Amniotic stem cell (primary cell): Measurements from ENCODE around the gene SPDYE3.
"Not testable (repeated sequence)": the region's sequence is repeated elsewhere in the genome, so short reads cannot be mapped to it uniquely, and the experiment has no call there.

Experiments
- DNase-seq: peaks from one replicate; lab custom pipeline; 2025; lab: John Stamatoyannopoulos, UW

The SPDYE3 gene

GRCh38 chr7:100349757-100350156 lies 42.3 kb downstream of the SPDYE3 start:
- DNase-seq = no peak

DNA sequence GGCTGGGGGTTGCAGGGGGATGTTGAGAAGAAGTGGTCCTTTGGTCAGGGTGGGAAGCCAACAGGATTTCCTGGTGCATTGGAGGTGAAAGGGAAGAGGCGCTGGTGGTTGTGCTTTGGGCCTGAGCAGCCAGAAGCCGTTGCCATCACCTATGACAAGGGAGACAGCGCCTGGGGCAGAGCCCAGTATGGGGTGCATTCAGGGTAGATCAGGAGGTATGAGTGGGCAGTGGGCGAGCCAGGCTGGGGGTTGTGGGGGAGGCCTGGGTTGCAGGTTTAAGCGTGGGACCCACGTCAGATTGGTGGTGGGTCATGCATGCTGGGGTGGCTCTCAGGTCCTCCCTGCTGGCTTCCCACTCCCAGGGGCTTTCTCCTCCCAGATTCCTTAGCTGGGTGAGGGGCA lies 44.2 kb downstream of the SPDYE3 start:
- no peak for DNase-seq

- DNase-seq = not testable (repeated sequence)
These were observed 44.8 kb downstream of the SPDYE3 start for GRCh38 chr7:100352230-100352781.

GRCh38 chr7:100352984-100353684 lies 45.6 kb downstream of the SPDYE3 start:
- DNase-seq = no peak

DNA sequence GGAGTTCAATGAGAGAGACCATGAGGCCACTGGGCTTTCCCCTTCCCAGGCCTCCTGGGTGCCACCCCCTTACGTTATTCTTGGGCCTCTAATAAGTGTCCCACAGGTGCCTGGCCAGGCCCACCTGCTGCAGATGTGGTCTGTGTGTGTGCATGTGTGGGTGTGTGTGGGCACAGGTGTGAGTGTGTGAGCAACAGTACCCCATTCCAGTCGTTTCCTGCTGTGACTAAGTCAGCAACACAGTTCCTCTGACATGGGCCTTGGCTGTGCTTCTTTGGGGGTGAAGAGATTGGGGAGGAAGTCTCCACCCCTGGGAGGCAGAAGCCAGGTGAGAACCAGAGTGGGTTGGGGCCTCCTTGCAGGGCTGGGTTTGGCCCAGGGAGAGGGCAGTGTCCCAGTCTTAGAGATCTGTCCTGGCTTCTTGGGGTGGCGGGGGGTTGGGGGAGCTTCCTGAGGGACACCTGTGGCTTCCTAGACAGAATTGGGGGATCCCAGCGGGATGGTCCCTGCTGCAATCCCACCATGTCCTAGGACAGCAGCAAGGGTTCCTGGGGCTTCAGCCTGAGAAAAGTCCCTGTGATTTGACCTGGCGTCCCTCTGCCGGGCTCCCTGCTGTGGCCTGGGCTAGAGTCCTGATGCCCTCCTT lies 46.3 kb downstream of the SPDYE3 start:
- DNase-seq = no peak

- DNase-seq = no peak
These were observed 49.0 kb downstream of the SPDYE3 start for GRCh38 chr7:100356416-100357068.

- DNase-seq = no peak
These were observed 49.6 kb downstream of the SPDYE3 start for GRCh38 chr7:100357131-100357561.

GRCh38 chr7:100358027-100358856 lies 50.7 kb downstream of the SPDYE3 start, which contains the start of gene PILRB:
Gene PILRB (plus strand): TSS chr7:100358117. CDS start chr7:100358303, 186 bp downstream.
- no peak for DNase-seq

DNA sequence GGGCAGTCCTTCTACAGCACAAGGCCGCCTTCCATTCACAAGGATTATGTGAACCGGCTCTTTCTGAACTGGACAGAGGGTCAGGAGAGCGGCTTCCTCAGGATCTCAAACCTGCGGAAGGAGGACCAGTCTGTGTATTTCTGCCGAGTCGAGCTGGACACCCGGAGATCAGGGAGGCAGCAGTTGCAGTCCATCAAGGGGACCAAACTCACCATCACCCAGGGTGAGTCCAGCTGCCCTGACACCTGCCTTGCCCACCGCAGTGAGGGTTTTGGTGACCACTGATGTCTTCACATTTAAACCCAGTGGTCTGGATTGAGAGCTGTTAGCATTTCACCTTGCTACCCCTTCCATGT lies 51.3 kb downstream of the SPDYE3 start:
- no peak for DNase-seq

DNA sequence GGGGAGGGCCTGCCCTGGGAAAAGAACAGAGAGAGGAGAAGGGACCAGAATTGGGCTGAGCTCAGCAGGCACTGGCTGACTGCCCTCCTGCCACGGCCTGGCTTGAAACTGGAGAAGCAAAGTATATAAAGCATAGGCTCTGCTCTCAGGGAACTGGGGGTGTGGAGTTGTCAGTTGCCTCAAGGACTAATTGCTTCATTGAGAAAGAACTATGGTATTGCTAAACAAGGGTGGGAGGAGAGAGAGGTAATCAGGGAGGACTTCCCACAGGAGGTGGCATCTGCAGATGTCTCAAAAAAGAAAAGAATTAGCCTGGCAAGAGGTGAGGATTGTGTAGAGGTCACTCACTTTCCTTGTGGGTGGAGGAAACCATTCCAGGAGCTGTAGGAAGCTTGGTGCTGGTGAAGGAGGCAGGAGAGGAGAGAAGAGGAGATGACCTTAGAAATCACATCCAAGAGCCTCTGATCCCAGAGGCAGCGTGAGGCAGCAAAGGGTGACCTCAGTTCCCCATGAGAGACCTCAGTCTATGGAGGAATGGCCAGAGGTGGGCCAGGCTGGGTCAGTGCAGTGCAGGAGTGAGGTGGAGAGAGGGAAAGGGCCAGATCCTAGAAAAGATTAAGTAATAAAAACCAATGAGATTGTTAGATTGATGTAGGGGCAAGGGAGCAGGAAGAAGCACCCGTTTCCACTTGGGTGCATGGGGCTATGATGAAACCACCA lies 52.8 kb downstream of the SPDYE3 start:
- DNase-seq = no peak

GRCh38 chr7:100363098-100363497 lies 55.6 kb downstream of the SPDYE3 start:
- DNase-seq = no peak

DNA sequence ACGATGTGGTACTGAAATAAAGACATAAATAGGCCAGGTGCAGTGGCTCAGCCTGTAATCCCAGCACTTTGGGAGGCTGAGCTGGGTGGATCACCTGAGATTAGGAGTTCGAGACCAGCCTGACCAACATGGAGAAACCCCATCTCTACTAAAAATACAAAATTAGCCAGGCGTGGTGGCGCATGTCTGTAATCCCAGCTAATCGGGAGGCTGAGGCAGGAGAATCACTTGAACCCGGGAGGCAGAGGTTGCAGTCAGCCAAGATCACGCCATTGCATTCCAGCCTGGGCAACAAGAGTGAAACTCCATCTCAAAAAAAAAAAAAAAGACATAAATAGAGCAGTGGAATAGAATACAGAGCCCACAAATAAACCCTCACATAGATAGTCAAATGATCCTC lies 56.3 kb downstream of the SPDYE3 start:
- not testable (repeated sequence) for DNase-seq

DNA sequence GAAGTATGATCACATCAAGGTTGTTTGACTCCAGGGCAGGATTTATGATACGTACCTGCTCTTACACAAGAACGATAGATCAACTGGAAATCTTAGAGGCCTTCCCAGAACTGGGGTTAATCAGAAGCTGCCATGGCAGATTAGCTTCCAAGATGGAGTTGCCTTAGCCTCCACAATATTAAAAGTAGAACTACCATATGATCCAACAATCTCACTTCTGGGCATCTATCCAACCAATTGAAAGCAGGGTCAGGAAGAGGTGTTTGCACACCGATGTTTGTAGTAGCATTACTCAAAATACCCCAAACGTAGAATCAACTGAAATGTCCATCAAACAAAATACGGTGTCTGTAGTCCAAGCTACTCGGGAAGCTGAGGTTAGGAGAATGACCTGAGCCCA lies 57.0 kb downstream of the SPDYE3 start:
- DNase-seq = no peak

DNA sequence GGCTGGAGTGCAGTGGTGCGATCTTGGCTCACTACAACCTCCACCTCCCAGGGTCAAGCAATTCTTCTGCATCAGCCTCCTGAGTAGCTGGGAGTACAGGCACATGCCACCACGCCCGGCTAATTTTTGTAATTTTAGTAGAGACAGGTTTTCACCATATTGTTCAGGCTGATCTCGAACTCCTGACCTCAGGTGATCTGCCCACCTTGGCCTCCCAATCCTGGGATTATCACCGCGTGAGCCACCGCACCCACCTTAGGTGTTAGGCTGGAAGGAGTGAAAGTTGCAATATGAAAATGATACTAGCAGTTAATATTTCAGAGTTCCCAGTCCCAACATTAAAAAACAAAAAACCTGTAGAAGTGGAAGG lies 58.5 kb downstream of the SPDYE3 start:
- DNase-seq = not testable (repeated sequence)

DNA sequence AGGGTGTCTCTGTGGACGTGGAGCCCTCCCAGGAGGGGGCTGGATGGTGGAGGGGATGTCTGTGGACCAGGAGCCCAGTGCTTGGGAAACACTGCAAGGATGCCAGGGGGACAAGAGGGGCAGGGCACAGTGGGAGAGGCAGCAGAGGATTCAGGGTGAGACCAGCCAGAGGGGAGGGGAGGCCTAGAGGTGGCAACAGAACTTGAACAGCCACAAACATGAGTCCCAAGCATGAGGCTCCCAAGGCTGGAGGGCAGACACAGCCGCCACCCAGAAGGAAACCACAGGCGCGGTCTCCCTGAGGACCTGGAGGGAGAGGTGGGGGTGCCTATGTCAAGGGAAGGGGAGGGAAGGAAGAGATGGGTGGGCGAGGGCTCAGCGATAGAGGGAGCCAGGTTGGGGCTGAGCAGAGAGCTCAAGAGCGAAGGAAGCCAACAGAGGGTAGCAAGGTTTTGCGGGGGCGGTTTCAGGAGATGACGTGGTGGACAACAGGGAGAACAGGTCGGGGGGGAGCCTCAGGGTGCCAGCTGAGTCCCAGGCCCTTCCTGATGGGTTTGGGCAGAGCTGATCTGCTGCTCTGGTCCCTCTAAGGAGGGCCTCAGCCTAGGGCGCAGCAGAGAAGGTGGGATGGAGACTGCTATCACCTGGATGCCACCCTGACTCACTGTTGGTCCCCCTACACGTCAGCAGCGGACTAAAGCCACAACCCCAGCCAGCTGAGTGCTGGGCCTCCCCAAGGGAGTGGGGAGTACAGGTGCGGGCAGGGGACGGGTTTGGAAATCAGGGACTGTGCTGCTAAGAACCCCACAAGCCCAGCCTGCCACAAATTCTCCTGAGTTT lies 59.1 kb downstream of the SPDYE3 start:
- no peak for DNase-seq

GRCh38 chr7:100367251-100367620 lies 59.7 kb downstream of the SPDYE3 start:
- no peak for DNase-seq

GRCh38 chr7:100367676-100368613 lies 60.4 kb downstream of the SPDYE3 start:
- no peak for DNase-seq

DNA sequence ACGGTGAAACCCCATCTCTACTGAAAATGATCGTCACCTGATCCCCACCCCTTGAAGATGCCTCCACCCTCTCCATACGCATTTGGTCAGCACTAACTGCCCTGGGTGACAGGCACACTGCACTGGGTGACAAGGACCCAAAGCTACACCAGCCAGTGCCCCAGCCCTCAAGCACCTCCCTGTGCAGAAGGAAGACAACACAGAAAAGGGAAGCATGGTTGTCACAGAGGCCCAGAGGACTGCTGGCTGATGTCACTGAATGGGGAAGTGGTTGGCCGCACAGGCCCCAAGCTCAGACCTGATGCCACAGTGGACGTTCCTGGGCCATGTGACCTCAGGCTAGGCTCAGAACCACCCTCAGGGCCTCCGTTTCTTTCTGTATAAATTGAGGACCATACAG lies 61.6 kb downstream of the SPDYE3 start:
- DNase-seq = no peak

DNA sequence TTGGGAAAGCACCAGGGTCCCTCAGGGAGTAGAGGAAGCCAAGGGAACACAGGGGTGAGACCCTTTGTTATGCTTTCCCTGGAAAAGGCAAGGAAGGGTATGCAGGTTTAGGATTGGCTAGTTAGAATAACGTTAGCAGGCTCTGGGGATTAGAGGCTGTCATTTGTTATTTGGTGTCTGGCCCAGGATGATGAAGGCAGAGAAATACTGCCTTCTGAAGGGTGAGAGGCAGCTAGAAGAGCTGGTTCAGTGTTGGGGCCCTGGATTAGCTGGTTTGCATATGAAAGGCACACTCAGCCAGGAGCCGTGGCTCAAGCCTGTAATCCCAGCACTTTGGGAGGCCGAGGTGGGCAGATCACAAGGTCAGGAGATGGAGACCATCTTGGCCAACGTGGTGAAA lies 62.8 kb downstream of the SPDYE3 start:
- no peak for DNase-seq
